Left colon (tissue), 2 donors: ENCODE data around the gene SGMS1. TPM values are rescaled to one million over a fixed set of nuclear protein-coding genes. Genes with fewer than 3 reads are reported as not detected.
"Not testable (repeated sequence)": the region's sequence is repeated elsewhere in the genome, so short reads cannot be mapped to it uniquely, and the experiment has no call there.

Experiments used
- ATAC-seq: fragments of 200-7000 bp; cut with Tn5 transposase; one replicate; pipeline ENCODE4 v1.9.1; 2020; ENCODE audit warnings: mild to moderate bottlenecking, moderate library complexity
- DNase-seq, 2 donors: peaks; one replicate each; pipeline ENCODE4 v3.0.0-alpha.2; 2020
- intact Hi-C, 2 donors: fragments of 100-400 bp; cut with DNase I in 1 of 2; cut with micrococcal nuclease in 1 of 2; formaldehyde crosslinking; loops; one replicate each; pipeline versions ENCODE4 v1.11.2 to v1.14.0; 2022; cut with DNase I, micrococcal nuclease
- total RNA-seq, 2 donors: library from RNA; stranded (reverse); fragmentation: NEBNext Ultra II Directional; extraction: Animal tissue kit (Norgen Biotek cat#: 25700); gene quantifications; one replicate each; pipeline ENCODE4 v1.2.1, GENCODE V29; 2021
- donor health status: DM: no; HTN: no; CAD: no.
- donor health status: DM: yes; HTN: yes; CAD: no.

The SGMS1 gene
- total RNA-seq, 2 donors from 2014 or later = 17.8 to 20.8 TPM

- ATAC-seq (no peak), DNase-seq (no peak)
- intact Hi-C loops = no loop called here
Observed at GRCh38 chr10:50286517-50286916, 337.2 kb downstream of the SGMS1 start.

- DNase-seq (no peak), ATAC-seq (no peak)
- intact Hi-C loops = no loop called here
Observed at GRCh38 chr10:50281967-50282522, 341.7 kb downstream of the SGMS1 start.

- ATAC-seq (no peak), DNase-seq (no peak)
- intact Hi-C loops = no loop called here
Observed at GRCh38 chr10:50281210-50281966, 342.4 kb downstream of the SGMS1 start.

GRCh38 chr10:50280049-50280841, 343.5 kb downstream of the SGMS1 start:
- intact Hi-C loops = no loop called here
- no peak for DNase-seq
- ATAC-seq = no peak

- intact Hi-C loops = no loop called here
- DNase-seq (no peak), ATAC-seq (no peak)
Observed at GRCh38 chr10:50279489-50279888, 344.3 kb downstream of the SGMS1 start.

GRCh38 chr10:50275650-50276235, 348.0 kb downstream of the SGMS1 start:
- DNase-seq (peak in 1 of 2 donors; percentile 65), ATAC-seq (peak; percentile 62)
- intact Hi-C loops = no loop called here

GRCh38 chr10:50272531-50272930, 351.2 kb downstream of the SGMS1 start:
- no peak for ATAC-seq
- intact Hi-C loops = no loop called here
- DNase-seq = no peak

GRCh38 chr10:50271564-50272250, 352.0 kb downstream of the SGMS1 start:
- DNase-seq (no peak), ATAC-seq (no peak)
- intact Hi-C loops = no loop called here

GRCh38 chr10:50267877-50268276, 355.9 kb downstream of the SGMS1 start:
- ATAC-seq, DNase-seq, intact Hi-C loops: not testable (repeated sequence)

GRCh38 chr10:50262625-50263024, 361.1 kb downstream of the SGMS1 start:
- intact Hi-C loops, ATAC-seq: not testable (repeated sequence)
- DNase-seq = peak in 1 of 2 donors; percentile 37

- ATAC-seq = peak; percentile 76
- intact Hi-C loops = no loop called here
- DNase-seq = no peak
Observed at GRCh38 chr10:50260791-50261281, 362.9 kb downstream of the SGMS1 start.

Other genes starting within 250 kb of the SGMS1 start
- gene ASAH2B, start 116.0 kb upstream of the SGMS1 start, total RNA-seq = 1 to 10 TPM; 6.6 to 7.5 TPM